DND-41 (cell line): ENCODE data around the gene TSHZ3.

Experiments
- CTCF ChIP-seq: IDR thresholded peaks from 2 replicates; pipeline ENCODE4 v1.5.1; 2012; ENCODE audit warnings: borderline replicate concordance, low read length, moderate library complexity, mild to moderate bottlenecking; ENCODE audit not compliant: poor library complexity, severe bottlenecking; ENCODE audit errors: extremely low read depth
- EZH2 ChIP-seq: IDR thresholded peaks from 3 replicates; pipeline ENCODE4 v1.6.1; 2012; ENCODE audit warnings: borderline replicate concordance, low read depth, mild to moderate bottlenecking, moderate library complexity, low read length, inconsistent platforms; ENCODE audit not compliant: severe bottlenecking

GRCh38 chr19:31329819-31330218 lies 19.4 kb downstream of the TSHZ3 start:
- TF ChIP-seq CTCF = no peak
- TF ChIP-seq EZH2 = no peak
